Nephron (organoid): ENCODE data around the gene PKNOX2.
A peak's percentile ranks its signal among the peaks of the same experiment; 100 is the strongest.

Source experiments
- H3K27ac Mint-ChIP-seq, 3 experiments: 2 replicates each; pipeline ENCODE4 v1.8.0; 2020; ENCODE audit warnings: mixed read lengths in 3 of 3, mild to moderate bottlenecking in 2 of 3, moderate library complexity in 1 of 3
- H3K27me3 Mint-ChIP-seq: 2 replicates; pipeline ENCODE4 v1.8.0; 2021; ENCODE audit warnings: low read depth, mild to moderate bottlenecking, moderate library complexity, mixed read lengths
- H3K36me3 Mint-ChIP-seq: 2 replicates; pipeline ENCODE4 v1.8.0; 2020; ENCODE audit warnings: low read depth, mixed read lengths
- H3K4me1 Mint-ChIP-seq: 2 replicates; pipeline ENCODE4 v1.8.0; 2020; ENCODE audit warnings: mixed read lengths
- H3K4me3 Mint-ChIP-seq, 3 experiments: 2 replicates each; pipeline ENCODE4 v1.8.0; 2020; ENCODE audit warnings: mild to moderate bottlenecking in 3 of 3, mixed read lengths in 3 of 3, moderate library complexity in 2 of 3
- H3K9me3 Mint-ChIP-seq: 2 replicates; pipeline ENCODE4 v1.8.0; 2020; ENCODE audit warnings: mixed read lengths
- CTCF ChIP-seq, 3 experiments: fragments of 200-600 bp; sonication (generic); IDR thresholded peaks; one replicate each; pipeline ENCODE4 v1.5.0; 2021; ENCODE audit warnings: antibody characterized with exemption in 3 of 3; ENCODE audit not compliant: unreplicated experiment in 3 of 3

PKNOX2 gene

GRCh38 chr11:125287491-125288210 is 123.1 kb downstream of the PKNOX2 start:
- Mint-ChIP-seq H3K27me3 (no peaks in the 10 kb centered on the region), H3K36me3 (peaks cover 8% of the 10 kb centered on the region), H3K27ac (peak overlapping the region; percentile 87 to 97 (median 95)), H3K4me1 (peaks cover 77% of the 10 kb centered on the region), H3K9me3 (no peaks in the 10 kb centered on the region), H3K4me3 (peak overlapping the region; percentile 36 to 51 (median 37))
- TF ChIP-seq CTCF (IDR thresholded peaks at IDR 0.05; ENCODE audit: unreplicated experiment in 3 of 3) = no peak

GRCh38 chr11:125289419-125290098 is 125.0 kb downstream of the PKNOX2 start:
- Mint-ChIP-seq H3K36me3 (peaks cover 20% of the 10 kb centered on the region), H3K9me3 (no peaks in the 10 kb centered on the region), H3K27ac (peak overlapping the region; percentile 51 to 97 (median 95)), H3K4me1 (peaks cover 75% of the 10 kb centered on the region), H3K27me3 (no peaks in the 10 kb centered on the region), H3K4me3 (no peak overlapping the region)
- TF ChIP-seq CTCF (IDR thresholded peaks at IDR 0.05; ENCODE audit: unreplicated experiment in 3 of 3) = no peak

- peak overlapping the region; percentile 6 to 95 (median 51) for H3K27ac Mint-ChIP-seq
Measured at GRCh38 chr11:125290263-125290662, 125.7 kb downstream of the PKNOX2 start.

GRCh38 chr11:125292100-125292499 is 127.5 kb downstream of the PKNOX2 start:
- TF ChIP-seq CTCF (IDR thresholded peaks at IDR 0.05; ENCODE audit: unreplicated experiment in 3 of 3) = no peak
- Mint-ChIP-seq H3K4me1 (peaks cover 72% of the 10 kb centered on the region), H3K9me3 (no peaks in the 10 kb centered on the region), H3K4me3 (no peak overlapping the region), H3K36me3 (peaks cover 27% of the 10 kb centered on the region), H3K27ac (peak overlapping the region in 2 of 3 experiments; percentile 3 to 28), H3K27me3 (no peaks in the 10 kb centered on the region)

More at GRCh38 chr11:125290263-125290662, 125.7 kb downstream of the PKNOX2 start:
- peaks cover 20% of the 10 kb centered on the region for H3K36me3 Mint-ChIP-seq
- no peak for TF ChIP-seq CTCF (IDR thresholded peaks at IDR 0.05; ENCODE audit: unreplicated experiment in 3 of 3)
- no peak overlapping the region for H3K4me3 Mint-ChIP-seq
- peaks cover 75% of the 10 kb centered on the region for H3K4me1 Mint-ChIP-seq
- no peaks in the 10 kb centered on the region for H3K9me3 Mint-ChIP-seq
- H3K27me3 Mint-ChIP-seq = no peaks in the 10 kb centered on the region

- peaks cover 63% of the 10 kb centered on the region for H3K4me1 Mint-ChIP-seq
- peaks cover 31% of the 10 kb centered on the region for H3K36me3 Mint-ChIP-seq
- H3K27ac Mint-ChIP-seq = peak overlapping the region in 1 of 3 experiments; percentile 5
- no peak overlapping the region for H3K4me3 Mint-ChIP-seq
- no peaks in the 10 kb centered on the region for H3K9me3 Mint-ChIP-seq
- TF ChIP-seq CTCF (IDR thresholded peaks at IDR 0.05; ENCODE audit: unreplicated experiment in 3 of 3) = no peak
- peaks cover 4% of the 10 kb centered on the region for H3K27me3 Mint-ChIP-seq
Measured at GRCh38 chr11:125293596-125293995, 129.0 kb downstream of the PKNOX2 start.
